Endothelial cell of umbilical vein (primary cell): Measurements from ENCODE around the gene SLC44A1.
A peak's percentile ranks its signal among the peaks of the same experiment; 100 is the strongest.

Experiments
- EZH2 ChIP-seq: IDR thresholded peaks from 2 replicates; pipeline ENCODE4 v1.6.1; 2012; ENCODE audit warnings: borderline replicate concordance, low read depth, mild to moderate bottlenecking, moderate library complexity, low read length, inconsistent platforms; ENCODE audit not compliant: severe bottlenecking
- FOS ChIP-seq: IDR thresholded peaks from 2 replicates; pipeline ENCODE4 v1.6.1; 2011; ENCODE audit warnings: mild to moderate bottlenecking, low read length, moderate library complexity, borderline replicate concordance; ENCODE audit not compliant: insufficient read depth
- GATA2 ChIP-seq: IDR thresholded peaks from 2 replicates; pipeline ENCODE4 v1.7.0; 2011; ENCODE audit warnings: low read depth, mild to moderate bottlenecking, moderate library complexity, mixed read lengths, low read length; ENCODE audit not compliant: insufficient read length, insufficient read depth
- JUN ChIP-seq: IDR thresholded peaks from 2 replicates; pipeline ENCODE4 v1.6.1; 2011; ENCODE audit warnings: borderline replicate concordance, low read depth; ENCODE audit not compliant: insufficient read length, insufficient read depth
- POLR2A ChIP-seq: IDR thresholded peaks from 2 replicates; pipeline ENCODE4 v1.6.1; 2012; ENCODE audit warnings: low read depth, mild to moderate bottlenecking, control low read depth, low read length
- POLR2AphosphoS5 ChIP-seq: IDR thresholded peaks from 2 replicates; pipeline ENCODE4 v1.6.1; 2012; ENCODE audit warnings: low read depth, mild to moderate bottlenecking, control low read depth, low read length, moderate library complexity; ENCODE audit not compliant: insufficient read depth
- TF ChIP-seq, protein P1 (sequence below), 2 donors: IDR thresholded peaks; 1 replicate in 1 of 2; 2 replicates in 1 of 2; pipeline ENCODE4 v1.5.1; 2011; ENCODE audit warnings: low read length in 2 of 2, mild to moderate bottlenecking in 2 of 2, moderate library complexity in 2 of 2, control low read depth in 1 of 2, inconsistent platforms in 1 of 2, low read depth in 1 of 2; ENCODE audit not compliant: insufficient read depth in 1 of 2; ENCODE audit errors: extremely low read depth in 1 of 2
- TF ChIP-seq, protein P2 (sequence below): IDR thresholded peaks from 2 replicates; pipeline ENCODE4 v1.6.1; 2011; ENCODE audit not compliant: insufficient read depth, insufficient read length

DNA sequence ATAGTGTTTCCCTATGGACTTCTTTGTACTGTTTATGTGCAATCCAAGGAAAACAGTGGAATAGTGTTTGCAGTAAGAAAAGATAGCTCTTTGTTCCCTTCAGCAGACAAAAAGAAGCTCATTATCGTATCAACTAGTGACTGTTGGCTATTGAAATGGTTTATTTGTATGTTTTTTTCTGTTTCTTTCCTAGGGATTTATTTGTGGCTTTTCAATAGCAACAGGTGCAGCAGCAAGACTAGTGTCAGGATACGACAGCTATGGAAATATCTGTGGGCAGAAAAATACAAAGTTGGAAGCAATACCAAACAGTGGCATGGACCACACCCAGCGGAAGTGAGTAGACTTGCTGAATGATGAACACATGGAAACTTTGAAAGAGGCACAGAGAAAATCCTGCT, 65.1 kb downstream of the SLC44A1 start:
- TF ChIP-seq POLR2AphosphoS5 (no peak), POLR2A (no peak), EZH2 (no peak), GATA2 (peak; percentile 55), JUN (no peak), FOS (no peak)
- TF ChIP-seq, protein P1, sequence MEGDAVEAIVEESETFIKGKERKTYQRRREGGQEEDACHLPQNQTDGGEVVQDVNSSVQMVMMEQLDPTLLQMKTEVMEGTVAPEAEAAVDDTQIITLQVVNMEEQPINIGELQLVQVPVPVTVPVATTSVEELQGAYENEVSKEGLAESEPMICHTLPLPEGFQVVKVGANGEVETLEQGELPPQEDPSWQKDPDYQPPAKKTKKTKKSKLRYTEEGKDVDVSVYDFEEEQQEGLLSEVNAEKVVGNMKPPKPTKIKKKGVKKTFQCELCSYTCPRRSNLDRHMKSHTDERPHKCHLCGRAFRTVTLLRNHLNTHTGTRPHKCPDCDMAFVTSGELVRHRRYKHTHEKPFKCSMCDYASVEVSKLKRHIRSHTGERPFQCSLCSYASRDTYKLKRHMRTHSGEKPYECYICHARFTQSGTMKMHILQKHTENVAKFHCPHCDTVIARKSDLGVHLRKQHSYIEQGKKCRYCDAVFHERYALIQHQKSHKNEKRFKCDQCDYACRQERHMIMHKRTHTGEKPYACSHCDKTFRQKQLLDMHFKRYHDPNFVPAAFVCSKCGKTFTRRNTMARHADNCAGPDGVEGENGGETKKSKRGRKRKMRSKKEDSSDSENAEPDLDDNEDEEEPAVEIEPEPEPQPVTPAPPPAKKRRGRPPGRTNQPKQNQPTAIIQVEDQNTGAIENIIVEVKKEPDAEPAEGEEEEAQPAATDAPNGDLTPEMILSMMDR (IDR thresholded peaks at IDR 0.05; ENCODE audit: extremely low read depth in 1 of 2, insufficient read depth in 1 of 2, low read depth in 1 of 2, low read length in 2 of 2), result no peak
- TF ChIP-seq, protein P2, sequence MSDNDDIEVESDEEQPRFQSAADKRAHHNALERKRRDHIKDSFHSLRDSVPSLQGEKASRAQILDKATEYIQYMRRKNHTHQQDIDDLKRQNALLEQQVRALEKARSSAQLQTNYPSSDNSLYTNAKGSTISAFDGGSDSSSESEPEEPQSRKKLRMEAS, result no peak
